GM12891 (cell line): ENCODE results near the gene MED29.

ENCODE experiments used
- POLR2A ChIP-seq: IDR thresholded peaks from 2 replicates; pipeline ENCODE4 v1.6.1; 2011; ENCODE audit warnings: low read depth, low read length, control low read depth
- POLR2AphosphoS5 ChIP-seq: IDR thresholded peaks from 2 replicates; pipeline ENCODE4 v1.6.1; 2011; ENCODE audit warnings: low read depth, low read length, control low read depth
- POU2F2 ChIP-seq: IDR thresholded peaks from 2 replicates; pipeline ENCODE4 v1.6.1; 2011; ENCODE audit warnings: low read depth, mild to moderate bottlenecking, control low read depth, low read length, moderate library complexity

DNA sequence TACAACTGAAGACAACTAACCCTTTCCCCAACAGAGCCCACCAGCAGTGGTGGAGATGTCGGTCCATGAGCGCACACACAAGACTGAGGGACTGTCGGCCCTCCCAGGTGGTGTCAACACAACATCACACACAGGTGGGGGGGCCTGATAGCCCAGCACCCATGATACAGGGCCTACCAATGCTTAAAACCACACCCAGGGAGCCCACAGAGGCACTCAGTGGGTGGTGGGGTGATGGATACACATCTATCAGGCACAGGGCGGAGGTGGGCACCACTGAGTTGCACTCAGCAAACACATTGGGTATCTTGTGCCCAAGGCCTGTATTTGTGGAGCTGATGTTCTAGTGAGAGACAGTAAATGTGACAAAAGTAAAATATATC is 8.5 kb downstream of the MED29 start:
- TF ChIP-seq POLR2AphosphoS5 (no peak), POU2F2 (peak; percentile 24; the same call in 1 of the 2 replicates), POLR2A (no peak)
